DOHH2 (cell line): ENCODE data around the gene RIT2.

Experiments used
- H3F3A ChIP-seq: fragments of 200-600 bp; sonication (generic), shearing (Covaris generic); 2 replicates; pipeline ENCODE4 v1.6.0; 2016; ENCODE audit warnings: antibody characterized with exemption, mild to moderate bottlenecking; ENCODE audit not compliant: control insufficient read depth, insufficient read depth
- H3K27ac ChIP-seq: fragments of 200-600 bp; sonication (generic); 2 replicates; pipeline ENCODE4 v1.5.1; 2014; ENCODE audit warnings: low read depth, mild to moderate bottlenecking, low read length, moderate library complexity
- H3K27me3 ChIP-seq: fragments of 200-600 bp; sonication (generic); 2 replicates; pipeline ENCODE4 v1.6.1; 2014; ENCODE audit warnings: mild to moderate bottlenecking, low read length, mixed read lengths; ENCODE audit not compliant: control insufficient read depth
- H3K36me3 ChIP-seq: fragments of 200-600 bp; sonication (generic); 2 replicates; pipeline ENCODE4 v1.6.1; 2014; ENCODE audit warnings: mild to moderate bottlenecking, low read length, moderate library complexity, mixed read lengths; ENCODE audit not compliant: control insufficient read depth
- H3K4me1 ChIP-seq: fragments of 200-600 bp; sonication (generic); 2 replicates; pipeline ENCODE4 v1.6.1; 2014; ENCODE audit warnings: mild to moderate bottlenecking, low read length, mixed read lengths; ENCODE audit not compliant: control insufficient read depth
- H3K4me2 ChIP-seq: fragments of 200-600 bp; sonication (generic); 2 replicates; pipeline ENCODE4 v1.6.0; 2014; ENCODE audit warnings: mild to moderate bottlenecking, low read length, moderate library complexity
- H3K4me3 ChIP-seq: fragments of 200-600 bp; sonication (generic); 2 replicates; pipeline ENCODE4 v1.5.1; 2014; ENCODE audit warnings: mild to moderate bottlenecking, low read length, mixed read lengths
- H3K79me2 ChIP-seq: fragments of 200-600 bp; sonication (generic); 2 replicates; pipeline ENCODE4 v1.6.1; 2014; ENCODE audit warnings: mild to moderate bottlenecking, low read length, mixed read lengths; ENCODE audit not compliant: control insufficient read depth
- H3K9me2 ChIP-seq: fragments of 200-600 bp; sonication (generic); replicated peaks from 2 replicates; pipeline ENCODE4 v1.6.1; 2014; ENCODE audit warnings: mild to moderate bottlenecking, low read length, mixed read lengths; ENCODE audit not compliant: control insufficient read depth
- H3K9me3 ChIP-seq: fragments of 200-600 bp; sonication (generic); 2 replicates; pipeline ENCODE4 v1.6.1; 2014; ENCODE audit warnings: antibody characterized with exemption, low read length, mixed read lengths; ENCODE audit not compliant: control insufficient read depth, insufficient read depth
- H4K20me1 ChIP-seq: fragments of 200-600 bp; sonication (generic); 2 replicates; pipeline ENCODE4 v1.6.0; 2014; ENCODE audit warnings: low read depth, mild to moderate bottlenecking, antibody characterized with exemption, low read length, moderate library complexity; ENCODE audit not compliant: control insufficient read depth, insufficient read depth
- CTCF ChIP-seq: fragments of 200-600 bp; sonication (generic); IDR thresholded peaks from one replicate; pipeline ENCODE4 v1.5.1; 2014; ENCODE audit warnings: antibody characterized with exemption, mild to moderate bottlenecking, low read depth, low read length; ENCODE audit not compliant: poor library complexity, severe bottlenecking
- EZH2phosphoT487 ChIP-seq: fragments of 200-600 bp; sonication (generic); IDR thresholded peaks from 2 replicates; pipeline ENCODE4 v1.6.1; 2017; ENCODE audit warnings: borderline replicate concordance, mild to moderate bottlenecking, antibody characterized with exemption, low read length, moderate library complexity, mixed read lengths

The RIT2 gene

DNA sequence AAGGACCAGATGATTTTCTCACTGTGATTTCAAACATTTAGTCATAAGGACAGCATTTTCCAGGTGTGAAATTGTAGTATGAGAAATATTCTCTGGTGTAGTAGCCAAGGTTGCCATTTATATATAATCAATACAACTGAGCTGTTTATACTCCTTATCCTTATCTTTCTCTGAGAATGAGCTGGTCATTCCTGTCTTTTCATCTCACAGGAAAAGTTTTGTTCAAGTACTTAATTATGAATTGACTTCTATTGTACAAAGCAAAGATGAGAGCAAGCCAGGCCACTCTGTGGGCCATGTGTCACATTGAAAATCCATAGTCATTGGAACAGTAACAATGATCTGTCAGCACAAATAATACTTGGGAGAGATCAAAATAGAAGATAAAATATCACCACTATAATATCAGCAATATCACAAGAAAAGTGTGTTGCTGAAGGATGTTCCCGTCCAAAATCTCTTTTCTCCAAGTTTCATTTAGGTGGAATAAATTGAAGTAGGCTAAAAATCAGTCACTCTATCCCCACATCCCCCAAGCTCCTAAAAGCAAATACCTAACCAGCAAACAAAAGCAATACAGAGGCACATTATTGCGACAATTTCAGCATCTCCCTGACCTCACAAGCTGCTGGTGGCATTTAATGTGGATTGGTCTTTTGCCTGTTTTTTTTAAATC, 2.1 kb downstream of the RIT2 start:
- Histone ChIP-seq H3F3A (no peaks in the 10 kb centered on the region), H4K20me1 (no peaks in the 10 kb centered on the region), H3K9me3 (no peaks in the 10 kb centered on the region), H3K36me3 (no peaks in the 10 kb centered on the region), H3K9me2 (no peaks in the 10 kb centered on the region), H3K27me3 (no peaks in the 10 kb centered on the region), H3K4me3 (no peak overlapping the region), H3K4me2 (no peak overlapping the region), H3K79me2 (no peaks in the 10 kb centered on the region), H3K4me1 (no peaks in the 10 kb centered on the region), H3K27ac (no peak overlapping the region)
- TF ChIP-seq CTCF, result no peak
- TF ChIP-seq EZH2phosphoT487, result no peak

GRCh38 chr18:43108882-43109281, 6.6 kb downstream of the RIT2 start:
- TF ChIP-seq EZH2phosphoT487 (no peak), CTCF (no peak)
- H3K9me3 ChIP-seq, result no peaks in the 10 kb centered on the region

DNA sequence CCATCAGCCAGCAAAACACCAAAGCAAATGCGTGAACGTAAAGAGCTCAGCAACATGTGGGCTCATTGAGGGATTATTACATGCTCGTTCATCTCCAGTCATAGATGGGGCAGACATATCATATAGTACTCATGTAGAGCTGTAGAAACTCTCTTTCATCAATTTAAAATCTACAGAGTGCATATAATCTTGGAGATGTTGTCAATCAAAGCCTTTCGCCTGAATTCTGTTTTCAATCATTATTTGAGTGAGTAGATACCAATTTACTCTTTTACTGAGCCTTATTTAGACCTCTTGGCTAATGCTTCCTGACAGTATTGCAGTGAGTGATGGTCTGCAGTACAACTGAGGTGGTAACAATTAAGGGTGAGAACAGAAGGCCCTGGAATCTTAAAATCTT, 7.0 kb downstream of the RIT2 start:
- H3F3A ChIP-seq, result no peaks in the 10 kb centered on the region
- TF ChIP-seq CTCF, result no peak
- TF ChIP-seq EZH2phosphoT487, result no peak
- no peaks in the 10 kb centered on the region for H3K36me3 ChIP-seq
- H3K4me1 ChIP-seq, result no peaks in the 10 kb centered on the region
- no peak overlapping the region for H3K4me3 ChIP-seq
- no peaks in the 10 kb centered on the region for H3K79me2 ChIP-seq
- H3K4me2 ChIP-seq, result no peak overlapping the region
- H3K9me2 ChIP-seq, result no peaks in the 10 kb centered on the region
- no peaks in the 10 kb centered on the region for H4K20me1 ChIP-seq
- H3K9me3 ChIP-seq, result no peaks in the 10 kb centered on the region
- no peak overlapping the region for H3K27ac ChIP-seq
- no peaks in the 10 kb centered on the region for H3K27me3 ChIP-seq

More at GRCh38 chr18:43108882-43109281, 6.6 kb downstream of the RIT2 start:
- no peak overlapping the region for H3K4me3 ChIP-seq
- no peaks in the 10 kb centered on the region for H4K20me1 ChIP-seq
- H3K79me2 ChIP-seq, result no peaks in the 10 kb centered on the region
- H3K27me3 ChIP-seq, result no peaks in the 10 kb centered on the region
- H3K4me1 ChIP-seq, result no peaks in the 10 kb centered on the region
- no peaks in the 10 kb centered on the region for H3K36me3 ChIP-seq
- no peaks in the 10 kb centered on the region for H3K9me2 ChIP-seq
- H3K27ac ChIP-seq, result no peak overlapping the region
- no peaks in the 10 kb centered on the region for H3F3A ChIP-seq
- no peak overlapping the region for H3K4me2 ChIP-seq
